Ureter (tissue), 1 donor: ENCODE results near the gene F8A3. TPM values are rescaled to one million over a fixed set of nuclear protein-coding genes. Genes with fewer than 3 reads are reported as not detected.
"Not testable (repeated sequence)": the region's sequence is repeated elsewhere in the genome, so short reads cannot be mapped to it uniquely, and the experiment has no call there.

Experiments
- DNase-seq: peaks from one replicate; pipeline ENCODE4 v3.0.0-alpha.2; 2020; ENCODE audit warnings: low spot score
- total RNA-seq: library from RNA; stranded (reverse); gene quantifications from one replicate; pipeline ENCODE4 v1.2.4, GENCODE V29; 2023
- donor health status: DM: yes; HTN: yes; CAD: no.

F8A3 gene
- 3.5 TPM for total RNA-seq

- not testable (repeated sequence) for DNase-seq
Observed at GRCh38 chrX:155458471-155458870, at the start of gene F8A3. TSS of gene F8A3 (minus strand) at chrX:155458620. CDS start at chrX:155458600, 20 bp downstream.

DNA sequence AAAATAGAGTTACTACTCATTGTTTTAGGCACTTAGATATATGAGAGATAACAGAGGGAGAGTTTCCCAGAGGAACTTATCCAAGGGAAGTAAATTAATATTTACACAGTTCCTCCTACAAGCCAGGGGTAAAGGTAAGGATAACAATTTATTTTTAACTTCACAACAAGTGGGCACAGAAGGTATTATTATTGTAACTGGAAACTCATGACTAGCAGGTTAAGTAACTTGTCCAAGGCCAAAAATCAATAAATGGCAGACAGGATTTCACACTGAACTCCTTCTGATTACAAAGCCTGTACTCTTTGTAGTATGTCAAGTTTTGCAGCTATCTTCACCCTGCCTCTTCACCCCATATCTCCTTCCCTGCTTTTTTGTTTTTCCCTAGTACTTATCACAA lies 46.9 kb upstream of the F8A3 start:
- no peak for DNase-seq

DNA sequence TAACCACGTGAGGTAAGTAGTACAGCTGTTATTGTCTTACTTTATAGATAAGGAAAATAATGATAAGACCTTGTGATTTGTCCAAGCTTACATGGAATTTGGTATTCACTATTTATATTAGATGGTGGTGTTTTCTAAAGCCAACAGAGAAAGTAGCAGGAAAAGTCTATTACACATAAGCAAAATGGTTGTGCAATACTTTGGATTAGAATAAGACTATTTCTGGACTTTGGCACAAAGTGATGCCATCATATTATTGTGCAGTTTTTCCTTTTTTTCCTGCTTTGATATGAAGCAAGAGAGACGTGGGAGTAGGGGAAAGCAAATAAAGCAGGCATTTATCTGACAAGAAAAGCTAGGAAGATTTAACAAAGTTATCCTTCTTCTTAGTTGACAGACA lies 36.7 kb upstream of the F8A3 start:
- not testable (repeated sequence) for DNase-seq

DNA sequence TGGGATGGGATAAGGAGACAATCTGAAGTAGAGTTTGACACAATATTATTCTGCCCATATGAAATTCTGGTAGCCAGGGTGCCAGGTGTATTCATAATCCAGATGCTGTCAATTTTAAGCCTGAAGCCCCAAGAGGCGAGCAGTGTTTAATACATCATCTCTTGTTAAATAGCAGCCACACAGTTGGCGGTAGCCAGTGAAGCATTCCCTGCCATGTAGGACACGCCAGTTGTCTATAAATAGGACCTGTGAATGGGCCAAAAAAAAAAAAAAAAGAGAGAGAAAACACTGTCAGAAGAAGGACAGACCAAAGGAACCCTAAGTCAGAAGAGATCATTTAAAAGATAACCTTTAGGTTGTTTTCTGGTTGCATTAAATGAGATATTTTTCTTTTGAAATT lies 33.0 kb upstream of the F8A3 start:
- not testable (repeated sequence) for DNase-seq

DNA sequence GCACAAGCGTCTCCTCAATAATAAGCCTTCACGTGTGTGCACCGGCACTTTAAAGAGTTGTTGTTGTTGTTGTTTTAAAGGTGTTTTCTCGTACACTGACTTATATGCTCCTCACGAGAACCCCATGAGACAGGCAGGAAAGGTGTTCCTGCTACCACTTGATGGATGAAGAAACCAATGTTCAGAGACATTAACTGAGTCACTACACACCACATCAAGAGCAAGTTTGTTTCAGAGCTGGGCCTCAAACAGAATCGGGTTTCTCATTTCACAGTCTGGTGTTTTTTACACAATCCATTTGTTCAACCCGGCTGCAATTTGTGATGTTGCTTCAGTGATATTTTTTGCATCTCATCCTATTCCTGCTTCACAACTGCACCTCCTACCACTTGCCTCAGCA lies 18.7 kb upstream of the F8A3 start:
- DNase-seq, result not testable (repeated sequence)

- not testable (repeated sequence) for DNase-seq
Observed at GRCh38 chrX:155466269-155466938, 8.0 kb upstream of the F8A3 start.

- not testable (repeated sequence) for DNase-seq
Observed at GRCh38 chrX:155460501-155460900, 2.1 kb upstream of the F8A3 start.

- not testable (repeated sequence) for DNase-seq
Observed at GRCh38 chrX:155457761-155458447, 516 bp downstream of the F8A3 start.

GRCh38 chrX:155441097-155441496 lies 17.3 kb downstream of the F8A3 start:
- DNase-seq, result no peak

GRCh38 chrX:155435744-155436112 lies 22.7 kb downstream of the F8A3 start:
- no peak for DNase-seq

DNA sequence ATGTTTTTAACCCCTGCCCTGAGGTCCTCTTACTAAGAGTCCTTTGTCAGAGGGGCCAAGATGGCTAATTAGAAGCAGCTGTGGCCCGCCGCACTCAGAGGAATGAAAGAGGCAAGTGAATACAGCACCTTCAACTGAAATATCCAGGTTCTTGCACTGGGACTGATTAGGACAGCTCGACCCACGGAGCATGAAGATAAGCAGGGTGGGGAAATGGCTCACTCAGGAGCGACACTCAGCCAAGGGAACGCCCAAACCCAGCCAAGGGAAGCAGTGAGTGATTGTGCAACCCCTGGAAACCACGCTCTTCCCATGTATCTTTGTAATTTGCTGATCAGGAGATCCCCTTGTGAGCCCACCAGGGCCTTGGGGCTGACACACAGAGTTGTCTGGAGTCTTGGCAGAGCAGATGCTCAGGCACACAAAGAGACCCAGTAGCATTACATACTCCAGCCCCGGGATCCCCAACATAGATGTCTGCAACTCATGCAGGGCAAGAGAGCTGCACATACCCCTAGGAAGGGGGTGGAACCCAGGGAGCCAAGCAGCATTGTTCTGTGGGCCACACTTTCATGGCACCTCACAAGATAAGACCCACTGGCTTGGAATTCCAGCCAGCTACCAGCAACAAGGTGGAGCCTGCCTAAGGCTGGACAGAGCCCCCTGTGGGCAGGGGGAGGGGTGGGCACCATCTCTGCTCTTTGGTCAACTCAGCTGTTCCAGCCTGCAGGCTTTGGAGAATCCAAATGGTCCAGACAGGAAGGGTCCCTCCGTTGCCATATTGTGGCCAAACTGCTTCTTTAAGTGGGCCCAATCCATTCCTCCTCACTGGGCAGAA lies 23.3 kb downstream of the F8A3 start:
- DNase-seq, result no peak

GRCh38 chrX:155417769-155418168 lies 40.7 kb downstream of the F8A3 start:
- DNase-seq, result no peak

Other genes starting within 250 kb of the F8A3 start
- gene VBP1, start 242.2 kb downstream of the F8A3 start, total RNA-seq, result 40.5 TPM
- 0.86 TPM for gene RAB39B, start 194.1 kb downstream of the F8A3 start, total RNA-seq
- gene CLIC2, start 124.0 kb downstream of the F8A3 start, total RNA-seq, result 16.7 TPM
- not detected for gene F8A2, start 76.5 kb downstream of the F8A3 start, total RNA-seq
- 3.4 TPM for gene SPRY3, start 154.0 kb upstream of the F8A3 start, total RNA-seq
- 27.2 TPM for gene TMLHE, start 154.3 kb upstream of the F8A3 start, total RNA-seq